HG03354 (cell line): Measurements from ENCODE around the gene CERS6.
"Not testable (repeated sequence)": the region's sequence is repeated elsewhere in the genome, so short reads cannot be mapped to it uniquely, and the experiment has no call there.

Experiments used
- ATAC-seq: cut with Tn5 transposase; IDR thresholded peaks from one replicate; pipeline ENCODE4 v1.9.1; 2021; ENCODE audit warnings: mild to moderate bottlenecking; ENCODE audit not compliant: unreplicated experiment, poor library complexity, severe bottlenecking

The CERS6 gene

GRCh38 chr2:168652997-168653921 lies 197.2 kb downstream of the CERS6 start:
- no peak for ATAC-seq

- no peak for ATAC-seq
Measured at GRCh38 chr2:168654705-168655104, 198.6 kb downstream of the CERS6 start.

GRCh38 chr2:168655207-168655606 lies 199.1 kb downstream of the CERS6 start:
- no peak for ATAC-seq

- not testable (repeated sequence) for ATAC-seq
Measured at GRCh38 chr2:168657378-168657777, 201.3 kb downstream of the CERS6 start.

- ATAC-seq: no peak
Measured at GRCh38 chr2:168658706-168659105, 202.6 kb downstream of the CERS6 start.

GRCh38 chr2:168660870-168661862 lies 205.1 kb downstream of the CERS6 start:
- no peak for ATAC-seq

GRCh38 chr2:168661863-168662256 lies 205.8 kb downstream of the CERS6 start:
- no peak for ATAC-seq

GRCh38 chr2:168662651-168663208 lies 206.7 kb downstream of the CERS6 start:
- ATAC-seq: no peak

GRCh38 chr2:168663993-168664392 lies 207.9 kb downstream of the CERS6 start:
- ATAC-seq: no peak

- ATAC-seq: not testable (repeated sequence)
Measured at GRCh38 chr2:168664715-168665114, 208.6 kb downstream of the CERS6 start.

GRCh38 chr2:168666339-168666738 lies 210.3 kb downstream of the CERS6 start:
- ATAC-seq: no peak

GRCh38 chr2:168667156-168667555 lies 211.1 kb downstream of the CERS6 start:
- no peak for ATAC-seq

- no peak for ATAC-seq
Measured at GRCh38 chr2:168669151-168669550, 213.1 kb downstream of the CERS6 start.

- no peak for ATAC-seq
Measured at GRCh38 chr2:168670478-168670877, 214.4 kb downstream of the CERS6 start.

GRCh38 chr2:168671932-168672331 lies 215.9 kb downstream of the CERS6 start:
- ATAC-seq: no peak

GRCh38 chr2:168673265-168674189 lies 217.5 kb downstream of the CERS6 start:
- ATAC-seq: no peak

GRCh38 chr2:168678153-168678853 lies 222.2 kb downstream of the CERS6 start:
- no peak for ATAC-seq

GRCh38 chr2:168679081-168679480 lies 223.0 kb downstream of the CERS6 start:
- ATAC-seq: no peak
